A673 (cell line): ENCODE measurements around the gene SCARB1. TPM values are rescaled to one million over a fixed set of nuclear protein-coding genes. Genes with fewer than 3 reads are reported as not detected.

ENCODE experiments used
- BruUV-seq: library from RNA; stranded (reverse); fragments of 400-500 nt; replicated peaks from 2 replicates; lab custom pipeline; 2021; lab: Mats Ljungman, UMichigan
- CTCF ChIA-PET: fragments of 300-600 bp; sonication (Branson Sonifier 250); formaldehyde crosslinking; loops from one replicate; lab custom pipeline; 2022; ENCODE audit warnings: antibody characterized with exemption; lab: Charles Lee
- POLR2A ChIA-PET: fragments of 300-600 bp; sonication (Branson Sonifier 250); formaldehyde crosslinking; loops from one replicate; lab custom pipeline; 2022; ENCODE audit warnings: antibody characterized with exemption; ENCODE audit not compliant: low non-redundant PET; lab: Charles Lee
- DNase-seq: peaks from one replicate; pipeline ENCODE4 v3.0.0-alpha.2; 2015; ENCODE audit warnings: low spot score
- H3K27ac ChIP-seq: fragments of 200-600 bp; sonication (generic); 2 replicates; pipeline ENCODE4 v1.5.1; 2016; ENCODE audit warnings: mixed run types, low read depth, mild to moderate bottlenecking, mixed read lengths, antibody characterized with exemption, low read length; ENCODE audit not compliant: poor library complexity, severe bottlenecking
- H3K27me3 ChIP-seq: fragments of 200-600 bp; sonication (generic); replicated peaks from 2 replicates; pipeline ENCODE4 v1.6.1; 2017; ENCODE audit warnings: mixed run types, low read depth, mild to moderate bottlenecking, mixed read lengths, antibody characterized with exemption, low read length; ENCODE audit not compliant: insufficient read depth, poor library complexity
- H3K36me3 ChIP-seq: fragments of 200-600 bp; sonication (generic); 2 replicates; pipeline ENCODE4 v1.6.1; 2016; ENCODE audit warnings: mixed run types, mild to moderate bottlenecking, mixed read lengths, antibody characterized with exemption, low read length; ENCODE audit not compliant: insufficient read depth, poor library complexity, severe bottlenecking
- H3K4me1 ChIP-seq: fragments of 200-600 bp; sonication (generic); 2 replicates; pipeline ENCODE4 v1.6.1; 2017; ENCODE audit warnings: mixed run types, mild to moderate bottlenecking, mixed read lengths, antibody characterized with exemption, low read length; ENCODE audit not compliant: insufficient read depth, poor library complexity, severe bottlenecking
- H3K4me3 ChIP-seq: fragments of 200-600 bp; sonication (generic); 2 replicates; pipeline ENCODE4 v1.5.1; 2016; ENCODE audit warnings: low read depth, mixed run types, mild to moderate bottlenecking, mixed read lengths, low read length; ENCODE audit not compliant: poor library complexity, severe bottlenecking
- H3K9me3 ChIP-seq: fragments of 200-600 bp; sonication (generic); 2 replicates; pipeline ENCODE4 v1.6.1; 2016; ENCODE audit warnings: mixed run types, low read depth, mild to moderate bottlenecking, mixed read lengths, antibody characterized with exemption, low read length; ENCODE audit not compliant: poor library complexity, severe bottlenecking
- EZH2 ChIP-seq: fragments of 200-600 bp; sonication (generic); IDR thresholded peaks from 2 replicates; pipeline ENCODE4 v1.6.1; 2017; ENCODE audit warnings: borderline replicate concordance, low read depth, mild to moderate bottlenecking, mixed read lengths, antibody characterized with exemption, low read length; ENCODE audit not compliant: poor library complexity, severe bottlenecking
- intact Hi-C: fragments of 100-400 bp; cut with micrococcal nuclease; formaldehyde crosslinking; loops from one replicate; pipeline ENCODE4 v1.10.0; 2022; ENCODE audit not compliant: unreplicated experiment
- total RNA-seq: library from RNA; stranded (reverse); gene quantifications from 2 replicates; pipeline ENCODE4 v1.2.3, GENCODE V29; 2021
- TF ChIP-seq, protein P1 (sequence below): fragments of 300-800, 200-600 bp; sonication (generic); conservative IDR thresholded peaks from 2 replicates; pipeline ENCODE4 v1.5.1; 2017; ENCODE audit warnings: low read depth, mild to moderate bottlenecking, antibody characterized with exemption, low read length, moderate library complexity, mixed read lengths

Gene SCARB1
- total RNA-seq, 1 experiment from 2014 or later, result 74.6 TPM

DNA sequence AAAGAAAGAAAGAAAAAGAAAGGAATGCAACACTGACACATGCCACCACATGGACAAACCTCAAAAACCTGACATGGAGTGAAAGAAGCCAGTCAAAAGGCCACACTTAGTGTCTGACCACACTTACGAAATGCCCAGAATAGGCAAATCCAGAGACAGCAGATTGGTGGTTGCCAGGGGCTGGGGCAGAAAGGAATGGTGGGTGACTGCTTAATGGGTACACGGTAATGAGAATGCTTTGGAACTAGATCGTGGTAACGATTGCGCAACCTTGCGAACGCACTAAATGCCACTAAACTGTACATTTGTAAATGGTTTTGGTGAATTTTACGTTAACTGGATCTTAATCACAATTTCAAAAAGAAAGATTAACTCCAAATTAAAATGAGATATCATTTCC, 39.5 kb downstream of the SCARB1 start:
- ChIA-PET CTCF (no interaction called here), POLR2A (no interaction called here)
- H3K36me3 ChIP-seq, result no peaks in the 10 kb centered on the region
- TF ChIP-seq, protein P1, sequence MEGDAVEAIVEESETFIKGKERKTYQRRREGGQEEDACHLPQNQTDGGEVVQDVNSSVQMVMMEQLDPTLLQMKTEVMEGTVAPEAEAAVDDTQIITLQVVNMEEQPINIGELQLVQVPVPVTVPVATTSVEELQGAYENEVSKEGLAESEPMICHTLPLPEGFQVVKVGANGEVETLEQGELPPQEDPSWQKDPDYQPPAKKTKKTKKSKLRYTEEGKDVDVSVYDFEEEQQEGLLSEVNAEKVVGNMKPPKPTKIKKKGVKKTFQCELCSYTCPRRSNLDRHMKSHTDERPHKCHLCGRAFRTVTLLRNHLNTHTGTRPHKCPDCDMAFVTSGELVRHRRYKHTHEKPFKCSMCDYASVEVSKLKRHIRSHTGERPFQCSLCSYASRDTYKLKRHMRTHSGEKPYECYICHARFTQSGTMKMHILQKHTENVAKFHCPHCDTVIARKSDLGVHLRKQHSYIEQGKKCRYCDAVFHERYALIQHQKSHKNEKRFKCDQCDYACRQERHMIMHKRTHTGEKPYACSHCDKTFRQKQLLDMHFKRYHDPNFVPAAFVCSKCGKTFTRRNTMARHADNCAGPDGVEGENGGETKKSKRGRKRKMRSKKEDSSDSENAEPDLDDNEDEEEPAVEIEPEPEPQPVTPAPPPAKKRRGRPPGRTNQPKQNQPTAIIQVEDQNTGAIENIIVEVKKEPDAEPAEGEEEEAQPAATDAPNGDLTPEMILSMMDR, result no peak
- no peak for TF ChIP-seq EZH2
- no peaks in the 10 kb centered on the region for H3K4me1 ChIP-seq
- no TSS peak for BruUV-seq
- no peaks in the 10 kb centered on the region for H3K9me3 ChIP-seq
- no peak overlapping the region for H3K4me3 ChIP-seq
- intact Hi-C loops, result no loop called here
- no peaks in the 10 kb centered on the region for H3K27me3 ChIP-seq
- DNase-seq, result no peak
- no peak overlapping the region for H3K27ac ChIP-seq

- Histone ChIP-seq H3K36me3 (no peaks in the 10 kb centered on the region), H3K4me3 (no peak overlapping the region), H3K4me1 (no peaks in the 10 kb centered on the region), H3K27me3 (no peaks in the 10 kb centered on the region), H3K9me3 (no peaks in the 10 kb centered on the region), H3K27ac (no peak overlapping the region)
- ChIA-PET POLR2A (no interaction called here), CTCF (no interaction called here)
- no peak for DNase-seq
- TF ChIP-seq, protein P1, result no peak
- no peak for TF ChIP-seq EZH2
- BruUV-seq, result no TSS peak
- intact Hi-C loops, result no loop called here
Measured at GRCh38 chr12:124823272-124823970, 40.2 kb downstream of the SCARB1 start.

DNA sequence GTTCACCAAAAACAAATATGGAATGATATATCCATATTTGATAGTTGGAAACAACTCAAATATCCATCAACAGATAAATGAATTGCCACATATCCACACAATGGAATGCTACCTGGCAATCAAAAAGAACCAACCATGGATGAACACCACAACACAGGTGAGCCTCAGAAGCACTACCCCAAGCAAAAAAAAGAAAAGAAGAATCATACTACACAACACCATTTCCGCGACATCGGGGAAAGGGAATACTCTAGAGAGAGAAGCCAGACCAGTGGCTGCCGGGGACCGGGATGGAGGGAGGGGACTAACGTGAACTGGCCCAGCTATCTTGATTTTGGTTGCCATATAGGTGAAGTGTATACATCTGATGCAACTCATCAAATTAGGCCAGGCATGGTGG, 41.4 kb downstream of the SCARB1 start:
- intact Hi-C loops, result no loop called here
- H3K4me1 ChIP-seq, result no peaks in the 10 kb centered on the region
- no peak for DNase-seq
- no peaks in the 10 kb centered on the region for H3K9me3 ChIP-seq
- no peak overlapping the region for H3K27ac ChIP-seq
- H3K4me3 ChIP-seq, result no peak overlapping the region
- H3K36me3 ChIP-seq, result no peaks in the 10 kb centered on the region
- ChIA-PET CTCF (no interaction called here), POLR2A (no interaction called here)
- no TSS peak for BruUV-seq
- H3K27me3 ChIP-seq, result no peaks in the 10 kb centered on the region
- TF ChIP-seq EZH2, result no peak
- TF ChIP-seq, protein P1, result no peak
